Pulmonary artery endothelial cell (primary cell): ENCODE data around the gene KIFC1. TPM values are rescaled to one million over a fixed set of nuclear protein-coding genes. Genes with fewer than 3 reads are reported as not detected.
"Not testable (repeated sequence)": the region's sequence is repeated elsewhere in the genome, so short reads cannot be mapped to it uniquely, and the experiment has no call there.

Experiments used
- DNase-seq: peaks from one replicate; pipeline ENCODE4 v3.0.0-alpha.2; 2011; ENCODE audit warnings: low read depth, low spot score
- total RNA-seq: library from RNA; depleted of rRNA; stranded (reverse); fragments of >200 nt; gene quantifications from 2 replicates; pipeline ENCODE4 v1.2.3, GENCODE V29; 2014

The KIFC1 gene
- total RNA-seq, result 19.9 and 40.4 TPM in 2 replicates

GRCh38 chr6:33391278-33391921 lies at the start of gene KIFC1:
Gene KIFC1 (plus strand): TSS chr6:33391823. CDS start chr6:33391986, 163 bp downstream.
- DNase-seq, result peak; percentile 99

- not testable (repeated sequence) for DNase-seq
These were observed 48.0 kb upstream of the KIFC1 start for GRCh38 chr6:33343606-33343952.

GRCh38 chr6:33343953-33344611 lies 47.5 kb upstream of the KIFC1 start:
- DNase-seq, result no peak

GRCh38 chr6:33344701-33345697 lies 46.6 kb upstream of the KIFC1 start:
- peak; percentile 33 for DNase-seq

GRCh38 chr6:33346972-33347371 lies 44.7 kb upstream of the KIFC1 start:
- not testable (repeated sequence) for DNase-seq

GRCh38 chr6:33347816-33348215 lies 43.8 kb upstream of the KIFC1 start:
- no peak for DNase-seq

GRCh38 chr6:33355860-33356259 lies 35.8 kb upstream of the KIFC1 start:
- not testable (repeated sequence) for DNase-seq

GRCh38 chr6:33356295-33356694 lies 35.3 kb upstream of the KIFC1 start:
- no peak for DNase-seq

GRCh38 chr6:33357160-33357871 lies 34.3 kb upstream of the KIFC1 start:
- DNase-seq, result not testable (repeated sequence)

GRCh38 chr6:33359331-33359730 lies 32.3 kb upstream of the KIFC1 start:
- no peak for DNase-seq

GRCh38 chr6:33363486-33363885 lies 28.1 kb upstream of the KIFC1 start:
- DNase-seq, result not testable (repeated sequence)

GRCh38 chr6:33364475-33365205 lies 27.0 kb upstream of the KIFC1 start:
- not testable (repeated sequence) for DNase-seq

- not testable (repeated sequence) for DNase-seq
These were observed 26.2 kb upstream of the KIFC1 start for GRCh38 chr6:33365206-33365971.

- no peak for DNase-seq
These were observed 24.5 kb upstream of the KIFC1 start for GRCh38 chr6:33367009-33367714.

GRCh38 chr6:33367715-33368025 lies 24.0 kb upstream of the KIFC1 start:
- DNase-seq, result not testable (repeated sequence)

- not testable (repeated sequence) for DNase-seq
These were observed 19.7 kb upstream of the KIFC1 start for GRCh38 chr6:33371901-33372300.

- no peak for DNase-seq
These were observed 19.0 kb upstream of the KIFC1 start for GRCh38 chr6:33372526-33373123.

GRCh38 chr6:33373960-33374910 lies 17.4 kb upstream of the KIFC1 start:
- no peak for DNase-seq
